Measurements from ENCODE around the gene RRAGD. TPM values are rescaled to one million over a fixed set of nuclear protein-coding genes. Genes with fewer than 3 reads are reported as not detected.

Gene RRAGD
- total and polyA plus RNA-seq, 3 donors from 2014 or later, result 17.0 to 27.0 (median 19.4) TPM

DNA sequence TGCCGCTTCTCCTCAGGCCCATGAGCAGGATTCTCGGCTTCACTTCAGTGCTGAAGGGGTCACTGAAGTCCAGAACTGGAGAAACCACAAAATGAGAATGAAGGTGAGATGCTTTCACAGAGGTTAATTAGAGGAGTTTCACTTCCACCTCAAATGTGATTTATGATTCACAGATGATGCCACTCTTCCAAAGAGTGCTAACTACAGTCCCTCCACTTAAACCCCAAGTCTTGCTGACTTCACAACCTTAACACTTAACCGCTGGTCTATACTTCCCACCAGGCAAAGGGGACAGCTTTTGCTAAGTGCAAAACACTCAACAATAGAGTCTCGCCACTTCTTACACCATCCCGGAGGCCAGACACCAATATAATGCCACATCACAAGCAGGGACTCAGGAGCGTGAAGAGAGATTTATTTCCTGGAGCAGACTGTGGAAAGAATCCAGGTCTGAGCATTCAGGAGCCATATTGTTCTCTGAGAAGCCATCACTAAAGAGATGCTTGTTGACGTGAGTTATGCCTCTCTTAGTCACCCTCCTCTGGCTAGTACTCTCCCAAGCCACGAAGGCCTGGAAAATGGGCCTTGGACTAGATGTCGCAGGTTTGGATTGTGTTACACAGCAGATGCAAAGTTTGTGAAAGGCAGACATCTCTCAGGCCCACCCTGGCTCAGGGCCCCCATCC is 24.4 kb downstream of the RRAGD start:
- Histone ChIP-seq H3K4me1 (no peaks in the 10 kb centered on the region), H3K9me3 (no peaks in the 10 kb centered on the region), H3K27ac (no peak overlapping the region), H3K4me3 (no peak overlapping the region), H3K36me3 (ENCODE audit: low read depth, missing control alignments) (no peaks in the 10 kb centered on the region), H3K27me3 (no peaks in the 10 kb centered on the region)
- intact Hi-C loops (cut with DNase I; ENCODE audit: low total_unique reads), result no loop called here
- no peak for DNase-seq
- TF ChIP-seq CTCF (IDR thresholded peaks at IDR 0.05) (no peak), POLR2A (IDR thresholded peaks at IDR 0.05) (no peak)
- WGBS, 2 donors, result 88% methylated on average over 9 of the region's 9 CpGs

DNA sequence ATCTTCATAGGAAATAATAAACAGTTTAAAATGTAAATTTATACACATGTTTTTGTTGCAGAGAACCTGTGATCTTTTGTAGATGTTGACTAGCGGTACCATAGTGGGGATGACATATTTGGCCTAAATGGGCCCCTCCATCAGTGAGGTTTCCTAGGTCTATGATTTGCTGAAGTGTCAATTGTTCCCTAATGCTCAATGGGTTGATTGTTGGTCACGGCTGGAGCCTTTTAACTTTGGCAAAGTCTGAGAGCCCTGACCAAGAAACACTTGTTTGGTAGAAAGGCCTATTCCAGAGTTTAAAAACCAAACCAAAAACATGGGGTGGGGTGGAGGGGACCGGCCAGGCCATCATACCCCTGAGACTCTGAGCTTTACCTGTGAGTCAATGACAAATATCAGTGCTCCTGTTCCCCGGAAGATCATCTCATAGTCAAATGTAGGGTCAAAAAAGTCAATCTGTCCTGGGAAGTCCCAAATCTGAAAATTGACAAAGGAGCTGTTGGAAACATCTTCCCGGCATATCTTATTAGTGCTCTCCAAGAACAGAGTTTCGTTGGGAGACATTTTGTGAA is 25.1 kb downstream of the RRAGD start:
- intact Hi-C loops (cut with DNase I; ENCODE audit: low total_unique reads), result no loop called here
- H3K4me1 ChIP-seq, result no peaks in the 10 kb centered on the region
- no peaks in the 10 kb centered on the region for H3K9me3 ChIP-seq
- H3K27ac ChIP-seq, result no peak overlapping the region
- WGBS, 2 donors, result 96 to 99% methylated on average over 6 of the region's 6 CpGs
- DNase-seq, result no peak
- no peak overlapping the region for H3K4me3 ChIP-seq
- H3K27me3 ChIP-seq, result no peaks in the 10 kb centered on the region
- TF ChIP-seq CTCF (IDR thresholded peaks at IDR 0.05), result no peak
- no peak for TF ChIP-seq POLR2A (IDR thresholded peaks at IDR 0.05)
- no peaks in the 10 kb centered on the region for H3K36me3 ChIP-seq (ENCODE audit: low read depth, missing control alignments)

GRCh38 chr6:89385846-89386245 is 26.2 kb downstream of the RRAGD start:
- no peak for DNase-seq
- TF ChIP-seq CTCF (IDR thresholded peaks at IDR 0.05) (no peak), POLR2A (IDR thresholded peaks at IDR 0.05) (no peak)
- no peaks in the 10 kb centered on the region for H3K9me3 ChIP-seq
- intact Hi-C loops (cut with DNase I; ENCODE audit: low total_unique reads), result no loop called here
- no peaks in the 10 kb centered on the region for H3K36me3 ChIP-seq (ENCODE audit: low read depth, missing control alignments)
- WGBS, 2 donors, result 96 to 98% methylated on average over 7 of the region's 7 CpGs
- H3K4me3 ChIP-seq, result no peak overlapping the region
- no peaks in the 10 kb centered on the region for H3K27me3 ChIP-seq
- H3K27ac ChIP-seq, result no peak overlapping the region
- H3K4me1 ChIP-seq, result no peaks in the 10 kb centered on the region

- Histone ChIP-seq H3K4me1 (no peaks in the 10 kb centered on the region), H3K27ac (no peak overlapping the region), H3K4me3 (no peak overlapping the region), H3K9me3 (no peaks in the 10 kb centered on the region), H3K27me3 (no peaks in the 10 kb centered on the region), H3K36me3 (ENCODE audit: low read depth, missing control alignments) (no peaks in the 10 kb centered on the region)
- no peak for DNase-seq
- intact Hi-C loops (cut with DNase I; ENCODE audit: low total_unique reads), result no loop called here
- TF ChIP-seq POLR2A (IDR thresholded peaks at IDR 0.05) (no peak), CTCF (IDR thresholded peaks at IDR 0.05) (no peak)
- 71 to 73% methylated on average over 5 of the region's 5 CpGs for WGBS, 2 donors
Measured at GRCh38 chr6:89385156-89385667, 26.9 kb downstream of the RRAGD start.
